ENCODE data around the gene PTPRN. TPM values are rescaled to one million over a fixed set of nuclear protein-coding genes. Genes with fewer than 3 reads are reported as not detected.

Gene PTPRN
- total and polyA plus RNA-seq, 9 of the 15 experiments (the other 6 are each of a cell fraction or from before 2014, with no cell fraction given), result 0.15 to 2.4 (median 0.43) TPM; not detected in 1

DNA sequence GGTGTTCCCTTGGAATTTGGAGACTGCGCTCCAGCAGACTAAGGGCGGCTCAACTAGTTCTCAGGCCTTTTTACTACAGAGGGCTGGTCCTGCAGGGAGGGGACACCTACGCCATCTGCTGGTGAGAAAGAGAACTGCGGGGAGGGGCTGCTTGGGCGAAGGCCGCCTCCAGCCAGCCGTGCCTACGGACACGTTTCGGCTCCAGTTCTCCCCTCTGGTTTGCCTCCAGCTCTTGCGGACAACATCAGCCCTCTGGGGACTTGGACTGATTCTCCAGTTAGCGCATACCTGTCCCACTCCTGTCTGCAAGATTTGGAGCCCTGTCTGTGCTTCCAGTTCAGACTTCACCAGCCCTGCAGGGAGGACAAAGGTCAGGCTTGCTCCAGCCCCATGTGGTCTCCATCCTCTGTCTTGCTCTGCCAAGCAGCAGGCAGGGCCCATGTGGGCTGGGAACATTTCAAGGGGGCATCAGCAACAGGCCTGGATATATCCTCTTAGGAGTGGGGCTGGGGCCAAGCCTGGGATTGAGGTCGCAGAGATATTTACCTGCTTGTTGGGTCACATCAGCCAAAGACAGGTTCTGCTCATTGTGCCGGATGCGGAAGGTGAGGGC lies 10.3 kb downstream of the PTPRN start (continued):
- TF ChIP-seq, protein P1, sequence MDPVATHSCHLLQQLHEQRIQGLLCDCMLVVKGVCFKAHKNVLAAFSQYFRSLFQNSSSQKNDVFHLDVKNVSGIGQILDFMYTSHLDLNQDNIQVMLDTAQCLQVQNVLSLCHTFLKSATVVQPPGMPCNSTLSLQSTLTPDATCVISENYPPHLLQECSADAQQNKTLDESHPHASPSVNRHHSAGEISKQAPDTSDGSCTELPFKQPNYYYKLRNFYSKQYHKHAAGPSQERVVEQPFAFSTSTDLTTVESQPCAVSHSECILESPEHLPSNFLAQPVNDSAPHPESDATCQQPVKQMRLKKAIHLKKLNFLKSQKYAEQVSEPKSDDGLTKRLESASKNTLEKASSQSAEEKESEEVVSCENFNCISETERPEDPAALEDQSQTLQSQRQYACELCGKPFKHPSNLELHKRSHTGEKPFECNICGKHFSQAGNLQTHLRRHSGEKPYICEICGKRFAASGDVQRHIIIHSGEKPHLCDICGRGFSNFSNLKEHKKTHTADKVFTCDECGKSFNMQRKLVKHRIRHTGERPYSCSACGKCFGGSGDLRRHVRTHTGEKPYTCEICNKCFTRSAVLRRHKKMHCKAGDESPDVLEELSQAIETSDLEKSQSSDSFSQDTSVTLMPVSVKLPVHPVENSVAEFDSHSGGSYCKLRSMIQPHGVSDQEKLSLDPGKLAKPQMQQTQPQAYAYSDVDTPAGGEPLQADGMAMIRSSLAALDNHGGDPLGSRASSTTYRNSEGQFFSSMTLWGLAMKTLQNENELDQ (CRISPR knock-in tag; IDR thresholded peaks at IDR 0.05; ENCODE audit: borderline replicate concordance), result no peak
- no peak for TF ChIP-seq CAMTA2 (CRISPR knock-in tag; conservative IDR thresholded peaks at IDR 0.05)
- no peak for TF ChIP-seq RBM34 (IDR thresholded peaks at IDR 0.05; ENCODE audit: borderline replicate concordance, insufficient read depth, low read length)
- TF ChIP-seq, protein P2, sequence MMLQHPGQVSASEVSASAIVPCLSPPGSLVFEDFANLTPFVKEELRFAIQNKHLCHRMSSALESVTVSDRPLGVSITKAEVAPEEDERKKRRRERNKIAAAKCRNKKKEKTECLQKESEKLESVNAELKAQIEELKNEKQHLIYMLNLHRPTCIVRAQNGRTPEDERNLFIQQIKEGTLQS (IDR thresholded peaks at IDR 0.05), result no peak
- TF ChIP-seq, protein P2 (CRISPR knock-in tag; conservative IDR thresholded peaks at IDR 0.05), result no peak
- TF ChIP-seq MEIS2 (IDR thresholded peaks at IDR 0.05; ENCODE audit: partially characterized antibody), result no peak
- peak; percentile 17; the same call in 1 of the 2 replicates for TF ChIP-seq ZBTB7A (IDR thresholded peaks at IDR 0.05; ENCODE audit: borderline replicate concordance, control insufficient read depth, low read depth, low read length)
- TF ChIP-seq, protein P3, sequence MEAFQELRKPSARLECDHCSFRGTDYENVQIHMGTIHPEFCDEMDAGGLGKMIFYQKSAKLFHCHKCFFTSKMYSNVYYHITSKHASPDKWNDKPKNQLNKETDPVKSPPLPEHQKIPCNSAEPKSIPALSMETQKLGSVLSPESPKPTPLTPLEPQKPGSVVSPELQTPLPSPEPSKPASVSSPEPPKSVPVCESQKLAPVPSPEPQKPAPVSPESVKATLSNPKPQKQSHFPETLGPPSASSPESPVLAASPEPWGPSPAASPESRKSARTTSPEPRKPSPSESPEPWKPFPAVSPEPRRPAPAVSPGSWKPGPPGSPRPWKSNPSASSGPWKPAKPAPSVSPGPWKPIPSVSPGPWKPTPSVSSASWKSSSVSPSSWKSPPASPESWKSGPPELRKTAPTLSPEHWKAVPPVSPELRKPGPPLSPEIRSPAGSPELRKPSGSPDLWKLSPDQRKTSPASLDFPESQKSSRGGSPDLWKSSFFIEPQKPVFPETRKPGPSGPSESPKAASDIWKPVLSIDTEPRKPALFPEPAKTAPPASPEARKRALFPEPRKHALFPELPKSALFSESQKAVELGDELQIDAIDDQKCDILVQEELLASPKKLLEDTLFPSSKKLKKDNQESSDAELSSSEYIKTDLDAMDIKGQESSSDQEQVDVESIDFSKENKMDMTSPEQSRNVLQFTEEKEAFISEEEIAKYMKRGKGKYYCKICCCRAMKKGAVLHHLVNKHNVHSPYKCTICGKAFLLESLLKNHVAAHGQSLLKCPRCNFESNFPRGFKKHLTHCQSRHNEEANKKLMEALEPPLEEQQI (IDR thresholded peaks at IDR 0.05), result no peak
- peak; percentile 86 for TF ChIP-seq SMC3 (conservative IDR thresholded peaks at IDR 0.05; ENCODE audit: insufficient read depth, low read depth, low read length)
- TF ChIP-seq ZNF347 (CRISPR knock-in tag; IDR thresholded peaks at IDR 0.05; ENCODE audit: low read depth), result no peak
- TF ChIP-seq BCOR (IDR thresholded peaks at IDR 0.05), result no peak
- peak; percentile 62; the same call in 1 of the 2 replicates for TF ChIP-seq XRCC5 (IDR thresholded peaks at IDR 0.05; ENCODE audit: low read depth, low read length)
- TF ChIP-seq, protein P4, sequence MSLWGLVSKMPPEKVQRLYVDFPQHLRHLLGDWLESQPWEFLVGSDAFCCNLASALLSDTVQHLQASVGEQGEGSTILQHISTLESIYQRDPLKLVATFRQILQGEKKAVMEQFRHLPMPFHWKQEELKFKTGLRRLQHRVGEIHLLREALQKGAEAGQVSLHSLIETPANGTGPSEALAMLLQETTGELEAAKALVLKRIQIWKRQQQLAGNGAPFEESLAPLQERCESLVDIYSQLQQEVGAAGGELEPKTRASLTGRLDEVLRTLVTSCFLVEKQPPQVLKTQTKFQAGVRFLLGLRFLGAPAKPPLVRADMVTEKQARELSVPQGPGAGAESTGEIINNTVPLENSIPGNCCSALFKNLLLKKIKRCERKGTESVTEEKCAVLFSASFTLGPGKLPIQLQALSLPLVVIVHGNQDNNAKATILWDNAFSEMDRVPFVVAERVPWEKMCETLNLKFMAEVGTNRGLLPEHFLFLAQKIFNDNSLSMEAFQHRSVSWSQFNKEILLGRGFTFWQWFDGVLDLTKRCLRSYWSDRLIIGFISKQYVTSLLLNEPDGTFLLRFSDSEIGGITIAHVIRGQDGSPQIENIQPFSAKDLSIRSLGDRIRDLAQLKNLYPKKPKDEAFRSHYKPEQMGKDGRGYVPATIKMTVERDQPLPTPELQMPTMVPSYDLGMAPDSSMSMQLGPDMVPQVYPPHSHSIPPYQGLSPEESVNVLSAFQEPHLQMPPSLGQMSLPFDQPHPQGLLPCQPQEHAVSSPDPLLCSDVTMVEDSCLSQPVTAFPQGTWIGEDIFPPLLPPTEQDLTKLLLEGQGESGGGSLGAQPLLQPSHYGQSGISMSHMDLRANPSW (CRISPR knock-in tag; IDR thresholded peaks at IDR 0.05), result no peak
